ENCODE results near the gene JAK3.
"Not testable (repeated sequence)": the region's sequence is repeated elsewhere in the genome, so short reads cannot be mapped to it uniquely, and the experiment has no call there.

The JAK3 gene

GRCh38 chr19:17777840-17778239 lies 69.9 kb downstream of the JAK3 start:
- ATAC-seq = not testable (repeated sequence)

- TF ChIP-seq ARNTL (CRISPR knock-in tag; IDR thresholded peaks at IDR 0.05; ENCODE audit: borderline replicate concordance, low read depth) (no peak), CREB5 (CRISPR knock-in tag; IDR thresholded peaks at IDR 0.05; ENCODE audit: low read depth) (no peak), ZNF70 (CRISPR knock-in tag; IDR thresholded peaks at IDR 0.05) (no peak), SNAI2 (CRISPR knock-in tag; IDR thresholded peaks at IDR 0.05) (no peak), RARB (CRISPR knock-in tag; IDR thresholded peaks at IDR 0.05) (no peak), GLIS3 (CRISPR knock-in tag; IDR thresholded peaks at IDR 0.05) (no peak), PATZ1 (CRISPR knock-in tag; IDR thresholded peaks at IDR 0.05; ENCODE audit: borderline replicate concordance) (no peak), ZC3H10 (CRISPR knock-in tag; IDR thresholded peaks at IDR 0.05) (no peak), ZFP3 (CRISPR knock-in tag; IDR thresholded peaks at IDR 0.05) (no peak), CSDC2 (CRISPR knock-in tag; IDR thresholded peaks at IDR 0.05) (no peak), ESRRG (CRISPR knock-in tag; IDR thresholded peaks at IDR 0.05) (no peak), CSRNP3 (CRISPR knock-in tag; IDR thresholded peaks at IDR 0.05) (no peak), TOX (CRISPR knock-in tag; IDR thresholded peaks at IDR 0.05; ENCODE audit: borderline replicate concordance) (no peak), OSR1 (CRISPR knock-in tag; IDR thresholded peaks at IDR 0.05) (no peak), TCF4 (CRISPR knock-in tag; IDR thresholded peaks at IDR 0.05; ENCODE audit: borderline replicate concordance) (no peak), TSHZ2 (CRISPR knock-in tag; IDR thresholded peaks at IDR 0.05) (no peak), PPARA (CRISPR knock-in tag; IDR thresholded peaks at IDR 0.05; ENCODE audit: borderline replicate concordance) (no peak), ZFP30 (CRISPR knock-in tag; IDR thresholded peaks at IDR 0.05) (no peak)
- no peak for ATAC-seq
Observed at GRCh38 chr19:17775991-17776803, 71.6 kb downstream of the JAK3 start.

GRCh38 chr19:17775245-17775927 lies 72.4 kb downstream of the JAK3 start:
- peak; percentile 82 for ATAC-seq
- TF ChIP-seq BACH2 (CRISPR knock-in tag; IDR thresholded peaks at IDR 0.05; ENCODE audit: borderline replicate concordance) = no peak
- TF ChIP-seq ZNF8 (CRISPR knock-in tag; IDR thresholded peaks at IDR 0.05) = no peak
- no peak for TF ChIP-seq TCF4 (CRISPR knock-in tag; IDR thresholded peaks at IDR 0.05; ENCODE audit: borderline replicate concordance)
- no peak for TF ChIP-seq PATZ1 (CRISPR knock-in tag; IDR thresholded peaks at IDR 0.05; ENCODE audit: borderline replicate concordance)
- no peak for TF ChIP-seq TSHZ2 (CRISPR knock-in tag; IDR thresholded peaks at IDR 0.05)
- no peak for TF ChIP-seq ZNF565 (CRISPR knock-in tag; conservative IDR thresholded peaks at IDR 0.05; ENCODE audit: low read depth)
- TF ChIP-seq ISL1 (CRISPR knock-in tag; IDR thresholded peaks at IDR 0.05) = no peak
- peak; percentile 100 for TF ChIP-seq ZFP3 (CRISPR knock-in tag; IDR thresholded peaks at IDR 0.05)

Data from SK-N-SH treated with all-trans-retinoic acid at 6 μM for 48 hours (cell line).